ENCODE results near the gene SRD5A1.

DNA sequence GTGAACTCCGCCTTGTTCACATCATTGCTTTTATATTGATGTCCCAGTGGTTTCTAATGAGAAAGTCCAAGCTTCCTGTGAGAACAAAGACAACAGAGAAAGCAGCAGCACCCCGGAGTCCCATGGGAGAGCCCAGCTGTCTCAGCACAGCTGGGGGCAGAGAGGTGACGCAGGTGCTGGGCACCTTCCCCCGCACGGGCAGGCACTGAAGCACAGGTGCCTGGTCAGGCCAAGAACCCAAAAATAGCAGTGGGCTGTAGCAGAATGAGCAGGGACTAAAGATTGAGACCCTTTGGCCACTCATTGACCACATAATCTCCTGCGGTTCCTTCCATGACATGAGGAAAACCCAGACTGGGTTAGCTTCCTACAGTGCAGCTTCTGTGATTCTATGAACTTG lies 18.8 kb downstream of the SRD5A1 start:
- TF ChIP-seq CTCF (IDR thresholded peaks at IDR 0.05) (no peak), POLR2A (IDR thresholded peaks at IDR 0.05) (no peak)
